ENCODE measurements around the gene ANK2.

Gene ANK2

DNA sequence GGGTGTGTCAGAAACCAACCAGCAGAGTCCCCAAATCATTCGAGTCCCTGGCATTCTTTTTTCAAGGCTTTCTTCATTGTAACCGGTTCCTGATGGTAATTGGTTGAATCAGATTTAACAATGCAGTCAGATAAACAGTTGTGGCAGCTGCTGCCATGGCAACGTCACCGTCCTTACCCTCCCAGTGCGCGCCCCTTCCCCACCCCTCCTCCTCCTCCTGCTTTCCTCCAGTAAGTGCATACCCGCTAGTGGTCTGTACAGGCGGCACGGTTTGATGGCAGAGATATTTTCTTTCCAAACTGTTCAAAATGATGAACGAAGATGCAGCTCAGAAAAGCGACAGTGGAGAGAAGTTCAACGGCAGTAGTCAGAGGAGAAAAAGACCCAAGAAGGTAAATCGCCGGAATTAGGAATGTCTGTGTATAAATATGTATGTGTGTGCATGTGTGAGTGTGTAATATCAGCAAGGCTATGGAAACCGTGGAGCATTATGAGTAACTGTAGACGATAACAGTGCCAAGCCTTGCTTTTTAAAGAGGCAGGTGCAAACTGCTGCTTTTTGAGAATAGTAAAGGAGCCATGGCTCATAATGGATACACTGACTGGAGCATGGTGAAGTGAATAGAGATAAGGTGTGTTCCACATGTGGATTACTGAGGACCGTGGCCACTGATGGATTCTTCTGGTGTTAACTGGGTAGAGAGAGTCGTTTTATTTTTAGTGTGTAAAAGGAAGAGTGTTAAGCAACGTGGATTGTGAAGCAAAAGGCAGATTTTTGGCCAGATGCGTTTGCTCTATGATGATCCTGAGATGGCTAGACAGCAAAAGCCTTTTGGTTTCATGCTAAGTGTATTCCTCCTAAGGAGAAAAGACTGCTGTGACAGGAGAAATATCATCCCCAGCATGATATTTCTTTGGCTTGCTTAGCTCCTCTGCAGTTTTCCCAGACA is at the start of gene ANK2:
Gene ANK2 (plus strand): TSS at position 233 of the 950 bp plus-strand sequence. CDS start 76 bp downstream, at position 309.
- DNase-seq (ENCODE audit: low read depth in 2 of 2) = no peak

DNA sequence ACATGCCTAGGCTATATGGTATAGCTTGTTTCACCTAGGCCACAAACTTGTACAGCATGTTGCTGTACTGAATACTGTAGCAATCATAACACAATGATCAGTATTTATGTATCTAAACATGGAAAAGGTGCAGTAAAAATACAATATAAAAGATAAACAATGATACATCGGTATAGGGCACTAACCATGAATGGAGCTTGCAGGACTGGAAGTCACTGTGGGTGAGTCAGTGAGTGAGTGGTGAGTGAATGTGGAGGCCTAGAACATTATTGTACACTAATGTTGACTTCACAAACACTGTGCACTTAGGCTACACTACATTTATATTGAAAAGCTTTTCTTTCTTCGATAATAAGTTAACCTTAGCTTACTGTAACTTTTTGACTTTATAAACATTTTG is 45.6 kb upstream of the ANK2 start:
- no peak for DNase-seq (ENCODE audit: low read depth in 2 of 2)

DNA sequence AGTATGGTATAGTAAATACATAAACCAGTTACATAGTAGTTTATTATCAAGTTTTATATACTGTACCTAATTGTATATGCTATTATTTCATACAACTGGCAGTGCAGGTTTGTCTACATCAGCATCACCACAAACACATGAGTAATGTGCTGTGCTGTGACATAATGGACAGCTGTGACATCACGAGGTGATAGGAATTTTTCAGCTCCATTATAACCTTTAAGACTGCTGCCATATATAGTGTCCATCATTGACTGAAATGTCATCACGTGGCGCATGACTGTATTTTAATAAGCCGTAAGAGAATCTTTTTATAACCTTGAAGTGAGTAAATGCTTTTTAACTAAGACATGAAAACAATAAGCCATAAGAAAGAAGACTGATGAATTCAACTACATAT is 44.8 kb upstream of the ANK2 start:
- no peak for DNase-seq (ENCODE audit: low read depth in 2 of 2)

DNA sequence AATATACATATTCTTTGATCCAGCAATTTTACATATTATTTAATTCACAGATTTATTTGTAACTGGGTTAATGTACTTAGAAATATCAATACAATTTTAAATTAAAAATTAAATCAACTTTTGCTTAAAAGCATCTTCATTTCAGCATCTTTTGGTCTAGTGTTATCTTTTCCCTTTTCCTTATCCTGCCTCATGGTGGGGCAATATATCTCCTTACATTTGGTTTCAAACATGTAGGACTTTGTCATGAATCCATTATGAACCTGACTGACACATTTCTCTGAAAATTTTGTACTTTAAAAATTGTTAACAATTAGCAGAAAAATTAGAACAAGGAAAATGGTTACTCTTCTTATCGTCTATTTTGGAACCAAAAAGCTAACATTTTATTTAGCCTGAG is 42.8 kb upstream of the ANK2 start:
- DNase-seq (ENCODE audit: low read depth in 2 of 2) = no peak

DNA sequence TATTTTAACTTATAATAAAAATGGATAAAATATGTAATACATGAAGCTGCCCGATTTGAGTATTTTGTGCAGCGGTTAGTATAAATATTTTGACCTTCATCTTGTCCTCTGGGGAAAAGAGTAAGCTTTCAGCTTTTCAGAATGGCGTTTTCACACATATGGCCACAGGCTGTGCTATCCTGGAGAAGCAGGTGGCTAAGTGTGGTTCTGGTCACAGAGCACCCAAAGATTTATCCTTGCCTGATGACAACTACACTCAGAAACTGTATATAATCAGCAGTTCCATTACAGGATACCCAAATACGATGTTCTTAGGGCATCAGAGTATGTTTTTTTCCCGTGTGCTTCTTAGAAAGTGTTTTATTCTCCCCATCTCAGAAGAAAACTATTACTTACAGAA is 42.3 kb upstream of the ANK2 start:
- no peak for DNase-seq (ENCODE audit: low read depth in 2 of 2)

DNA sequence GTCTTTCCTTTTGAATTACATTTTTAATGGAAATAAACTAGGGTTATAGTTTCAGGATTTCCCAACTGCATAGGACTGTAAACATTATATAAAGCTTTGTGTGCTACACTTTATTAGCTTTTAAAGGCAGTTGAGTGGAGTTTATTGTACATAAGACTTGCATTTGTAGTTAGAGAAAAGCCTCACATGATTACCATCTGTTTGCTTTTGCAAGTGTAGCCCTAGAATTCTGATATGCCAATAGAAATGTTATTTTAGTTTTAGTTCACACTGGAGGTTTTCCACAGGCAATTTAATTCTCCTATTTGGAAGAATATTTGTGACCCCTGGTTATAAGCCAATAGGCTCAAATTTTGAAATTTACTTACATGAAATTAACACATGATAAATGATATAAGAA is 41.3 kb upstream of the ANK2 start:
- no peak for DNase-seq (ENCODE audit: low read depth in 2 of 2)

DNA sequence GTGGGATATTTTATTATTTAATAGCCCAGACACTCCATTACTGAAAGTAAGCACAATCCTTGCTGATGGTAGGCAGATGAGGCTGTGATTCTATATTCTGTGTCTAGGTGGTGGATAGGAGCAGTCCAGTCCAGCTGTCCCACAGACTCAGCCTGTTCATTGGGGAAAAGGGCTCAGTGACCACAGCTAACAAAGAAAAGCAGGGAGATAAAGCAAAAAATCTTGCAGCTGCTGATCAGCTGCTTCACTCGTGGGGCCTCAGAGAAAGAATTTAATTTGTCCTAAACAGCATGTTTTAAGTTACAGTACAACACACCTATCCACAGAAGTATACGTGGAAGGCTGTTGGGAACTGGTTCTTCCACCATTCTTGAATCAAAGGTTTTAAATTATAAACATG is 40.7 kb upstream of the ANK2 start:
- DNase-seq (ENCODE audit: low read depth in 2 of 2) = no peak

DNA sequence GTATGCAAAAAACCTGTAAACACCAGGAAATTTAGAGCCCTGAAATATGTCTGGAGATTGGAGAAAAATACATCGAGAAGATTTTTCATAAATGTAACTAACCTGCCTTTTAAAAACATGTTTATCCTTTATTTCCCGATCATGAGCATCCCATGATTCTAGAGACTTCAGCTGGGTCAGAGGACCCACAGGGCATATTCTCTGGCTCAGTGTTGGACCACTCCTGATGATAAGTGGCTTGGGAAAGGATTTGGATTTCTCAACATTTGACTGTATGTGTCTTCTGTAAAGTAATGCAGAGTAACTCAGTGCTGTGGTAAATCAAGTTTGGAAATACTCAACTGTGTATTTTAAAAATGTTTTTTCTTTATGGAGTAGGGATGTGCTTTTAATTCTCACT is 40.0 kb upstream of the ANK2 start:
- no peak for DNase-seq (ENCODE audit: low read depth in 2 of 2)

DNA sequence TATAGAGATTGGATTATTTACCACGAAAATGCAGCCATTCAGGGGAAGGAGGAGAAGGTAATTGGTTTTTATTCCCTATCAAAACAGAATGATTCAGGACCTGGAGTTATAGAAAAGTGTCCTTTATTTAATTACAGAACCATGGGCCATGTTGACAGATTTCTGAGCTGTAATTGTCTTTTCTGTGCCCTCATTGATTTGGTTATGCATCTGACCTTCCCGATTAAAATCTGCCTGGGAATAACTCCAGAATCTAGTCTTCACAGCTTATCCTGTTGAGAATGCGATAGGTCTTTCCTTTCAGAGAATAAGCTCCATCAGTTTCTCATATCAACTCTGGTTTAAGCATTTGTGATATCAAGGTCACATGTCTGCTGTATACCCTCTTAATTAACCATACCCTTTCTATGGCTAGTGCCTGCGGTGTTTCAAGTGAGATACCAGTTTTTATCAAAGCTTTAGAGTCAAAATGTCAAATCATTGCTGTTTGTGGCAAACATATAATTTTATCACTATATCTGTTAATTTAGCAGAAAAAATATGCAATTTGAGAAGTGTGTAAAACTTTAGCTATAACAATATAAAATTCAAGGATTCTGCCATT is 37.2 kb upstream of the ANK2 start:
- DNase-seq (ENCODE audit: low read depth in 2 of 2) = no peak

DNA sequence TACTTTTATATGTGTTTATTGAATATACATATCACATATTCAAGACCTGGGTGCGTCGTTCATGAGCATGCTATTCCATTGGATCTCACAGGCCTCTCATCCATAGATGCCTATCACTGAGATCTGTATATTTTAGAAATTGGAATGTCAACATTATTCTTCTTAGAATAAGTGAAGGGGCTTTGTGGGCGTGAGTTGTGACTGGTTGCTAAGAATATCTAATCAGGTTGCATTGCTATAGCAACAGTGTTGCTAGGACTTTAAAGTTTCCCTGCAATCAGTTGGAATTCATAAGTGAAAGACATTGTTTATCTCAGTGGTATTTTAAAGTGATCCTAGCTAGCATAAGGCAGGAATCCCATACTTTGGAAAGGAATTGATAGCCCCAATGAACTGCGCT is 36.7 kb upstream of the ANK2 start:
- no peak for DNase-seq (ENCODE audit: low read depth in 2 of 2)

DNA sequence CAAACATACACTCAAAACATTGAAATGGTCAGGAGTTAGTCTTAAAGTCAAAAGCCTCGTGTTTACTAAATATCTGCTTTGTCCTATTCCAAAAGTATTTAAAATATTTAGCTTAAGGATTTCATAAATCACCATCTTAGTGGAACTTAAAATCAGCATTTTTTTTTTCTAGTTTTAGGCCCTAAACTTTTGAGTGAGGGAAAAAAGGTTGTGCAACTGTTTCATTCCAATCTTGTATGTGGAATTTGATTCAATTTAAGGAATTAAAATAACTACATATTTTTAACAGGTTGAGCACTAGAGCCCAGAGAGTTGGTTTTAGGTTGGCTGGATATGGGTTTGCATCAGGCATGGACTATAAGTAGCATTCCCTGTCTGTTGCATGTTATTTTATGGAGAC is 35.7 kb upstream of the ANK2 start:
- DNase-seq (ENCODE audit: low read depth in 2 of 2) = peak; percentile 16 to 19

DNA sequence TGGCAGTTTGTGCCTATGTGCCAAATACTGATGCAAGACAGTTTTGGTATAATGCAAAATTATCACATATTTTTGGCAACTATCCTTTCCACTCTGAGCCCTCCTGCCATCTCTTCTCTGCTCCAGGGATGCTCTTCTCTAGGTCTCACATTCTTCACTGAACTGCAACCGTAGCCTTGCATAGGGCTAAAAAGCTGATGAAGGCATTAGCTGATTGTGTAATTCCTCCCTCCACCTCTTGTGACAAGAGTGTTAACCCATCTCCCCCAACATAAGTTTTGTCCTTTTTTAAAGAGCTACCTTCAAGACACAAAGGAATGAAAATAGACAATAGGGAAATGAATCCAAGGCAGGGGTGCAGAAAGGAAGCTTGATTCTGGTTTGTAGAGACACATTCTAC is 33.1 kb upstream of the ANK2 start:
- no peak for DNase-seq (ENCODE audit: low read depth in 2 of 2)

DNA sequence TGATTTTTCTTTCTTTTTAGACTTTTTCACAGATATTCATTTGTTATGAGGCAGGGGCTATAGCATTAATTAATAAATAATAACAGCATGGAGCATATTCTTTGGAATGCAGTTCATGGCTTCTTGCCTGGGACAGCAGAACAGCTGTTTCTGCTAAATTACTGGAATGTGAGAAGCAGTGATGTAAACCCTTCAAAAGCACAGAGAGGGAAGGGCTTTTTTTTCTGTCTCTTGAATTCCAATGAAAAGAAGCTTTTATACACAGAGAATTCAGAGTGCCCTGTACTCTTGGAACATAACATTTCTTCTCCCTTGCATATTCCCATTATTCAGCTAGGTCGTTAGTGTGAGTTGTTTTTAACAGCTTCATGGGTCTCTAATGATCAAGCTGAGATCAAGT is 28.5 kb upstream of the ANK2 start:
- peak; percentile 46 to 49 for DNase-seq (ENCODE audit: low read depth in 2 of 2)

DNA sequence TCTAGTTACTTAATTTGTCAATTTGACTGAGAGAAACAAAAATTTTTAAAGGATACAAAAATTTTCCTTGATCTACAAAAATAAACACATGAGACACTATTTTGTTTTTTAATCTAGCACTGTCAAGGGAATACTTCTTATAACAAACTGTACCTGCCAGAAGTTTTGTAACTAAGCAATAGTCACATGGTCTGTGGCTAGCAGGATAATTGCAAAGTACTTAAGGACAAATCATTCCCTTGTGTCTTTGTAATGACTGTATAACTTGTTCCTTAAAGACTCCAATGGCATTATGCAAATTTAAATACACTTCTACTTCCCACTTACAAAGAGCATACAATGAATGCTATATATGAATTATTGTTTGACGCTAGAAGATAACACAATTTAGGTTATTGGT is 25.1 kb upstream of the ANK2 start:
- DNase-seq (ENCODE audit: low read depth in 2 of 2) = no peak

DNA sequence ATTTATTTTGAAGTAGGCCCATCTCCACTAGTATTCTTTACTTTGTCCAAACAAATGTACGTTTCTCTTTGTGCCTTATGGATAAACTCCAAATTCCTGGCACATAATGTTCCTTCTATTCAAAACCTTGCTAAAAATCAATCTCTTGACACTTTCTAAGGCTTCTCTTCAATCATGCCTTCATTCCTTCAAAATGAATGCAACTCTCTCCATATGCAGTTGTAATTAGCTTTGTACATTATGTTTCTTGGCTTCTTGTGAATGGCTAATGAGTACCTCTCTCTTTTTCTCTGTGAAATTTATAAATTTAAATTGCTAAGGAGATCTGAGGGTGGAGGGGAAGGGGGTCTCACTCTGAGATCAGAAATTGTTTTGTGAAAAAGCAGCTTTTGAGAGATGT is 24.0 kb upstream of the ANK2 start:
- no peak for DNase-seq (ENCODE audit: low read depth in 2 of 2)

DNA sequence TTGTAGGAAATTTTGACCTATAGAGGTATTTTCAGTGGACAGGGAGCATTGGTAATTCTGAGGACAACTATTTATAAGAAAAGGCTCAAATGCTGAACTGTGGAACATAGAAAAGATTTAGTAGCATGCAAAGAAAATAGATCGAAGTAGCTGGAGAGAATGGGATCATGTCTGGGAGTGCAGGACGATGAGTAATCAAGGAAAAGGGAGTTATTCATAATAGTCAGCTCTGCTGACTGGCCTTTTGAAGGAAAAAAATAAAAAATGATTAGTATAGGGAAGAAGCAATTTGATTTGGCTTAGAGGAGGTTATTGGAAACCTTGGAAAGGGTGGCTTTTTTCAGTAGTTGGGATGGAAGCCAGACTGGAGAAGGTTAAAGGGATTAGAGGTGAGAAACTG is 22.9 kb upstream of the ANK2 start:
- peak; percentile 9 to 15 for DNase-seq (ENCODE audit: low read depth in 2 of 2)

DNA sequence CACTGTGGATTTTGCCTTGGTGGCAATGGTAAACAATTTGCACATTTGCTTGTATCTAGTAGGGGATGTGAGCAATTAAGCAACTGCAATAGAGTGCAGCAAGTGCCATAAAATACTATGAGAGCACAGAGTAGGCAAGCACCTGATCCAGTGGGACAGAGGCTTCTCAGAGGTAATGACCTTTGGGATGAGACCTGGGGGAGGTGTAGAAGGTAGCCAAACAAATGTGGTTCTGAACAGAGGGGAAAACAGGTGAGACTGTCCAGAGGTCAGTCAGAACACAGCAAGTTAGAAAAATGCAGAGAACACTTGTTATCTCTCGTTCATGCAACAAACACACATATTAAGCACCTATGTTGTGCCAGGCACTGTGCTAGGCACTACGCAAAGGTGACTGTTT is 21.4 kb upstream of the ANK2 start:
- DNase-seq (ENCODE audit: low read depth in 2 of 2) = no peak

DNA sequence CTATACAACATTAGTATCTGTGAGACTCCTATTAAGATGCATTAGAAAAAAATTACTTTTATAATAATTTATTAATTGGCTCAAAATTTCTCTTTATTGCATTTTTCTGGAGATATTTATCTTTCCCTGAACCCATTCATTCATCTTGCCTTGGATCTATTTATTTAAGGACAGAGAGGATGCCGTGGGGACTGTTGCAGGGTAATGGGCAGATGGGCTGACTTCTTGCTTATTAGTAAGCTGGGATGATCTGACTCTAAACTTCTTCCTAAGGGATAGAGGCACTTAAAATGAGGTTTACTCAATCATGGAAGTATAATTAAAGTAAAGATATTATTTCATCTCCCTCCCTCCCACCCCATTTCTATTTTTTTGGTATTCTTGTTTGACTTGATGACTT is 18.2 kb upstream of the ANK2 start:
- DNase-seq (ENCODE audit: low read depth in 2 of 2) = no peak

DNA sequence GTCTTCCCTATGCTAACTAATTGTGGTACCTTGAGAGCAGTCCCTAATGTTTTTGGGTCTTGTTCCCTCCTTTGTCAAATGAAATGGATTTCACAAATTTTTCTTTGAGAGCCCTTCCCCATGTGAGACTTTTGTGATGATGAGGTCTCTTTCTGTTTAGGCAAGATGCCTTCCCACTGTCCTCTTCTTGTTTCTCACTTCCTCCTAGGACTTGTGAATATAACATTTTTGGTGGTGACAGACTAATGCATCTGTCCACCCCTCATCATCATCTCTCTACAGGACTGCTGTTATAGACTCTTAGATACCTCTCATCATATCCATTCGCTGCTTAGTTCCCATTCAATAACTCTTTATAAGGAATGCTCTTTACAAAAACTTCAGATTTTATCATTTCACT is 8.7 kb upstream of the ANK2 start:
- DNase-seq (ENCODE audit: low read depth in 2 of 2) = no peak

DNA sequence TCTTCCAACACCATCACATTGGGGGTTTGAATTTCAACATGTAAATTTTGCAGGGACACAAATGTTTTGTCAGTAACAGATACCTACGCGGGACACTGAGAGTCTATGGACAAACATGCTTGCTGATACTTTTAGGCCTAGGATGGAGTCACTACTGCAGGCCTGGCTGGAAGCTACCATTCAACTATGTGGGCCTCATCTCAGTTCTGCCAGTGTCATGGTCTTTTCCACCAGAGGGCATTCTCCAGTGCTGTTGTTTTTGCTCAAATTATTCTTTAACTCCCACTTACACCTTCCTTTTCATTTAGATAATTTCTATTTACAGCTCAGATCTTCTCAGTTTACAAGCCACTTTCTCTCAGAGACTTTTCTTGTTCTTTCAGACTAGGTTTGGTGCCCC is 7.0 kb upstream of the ANK2 start:
- no peak for DNase-seq (ENCODE audit: low read depth in 2 of 2)

DNA sequence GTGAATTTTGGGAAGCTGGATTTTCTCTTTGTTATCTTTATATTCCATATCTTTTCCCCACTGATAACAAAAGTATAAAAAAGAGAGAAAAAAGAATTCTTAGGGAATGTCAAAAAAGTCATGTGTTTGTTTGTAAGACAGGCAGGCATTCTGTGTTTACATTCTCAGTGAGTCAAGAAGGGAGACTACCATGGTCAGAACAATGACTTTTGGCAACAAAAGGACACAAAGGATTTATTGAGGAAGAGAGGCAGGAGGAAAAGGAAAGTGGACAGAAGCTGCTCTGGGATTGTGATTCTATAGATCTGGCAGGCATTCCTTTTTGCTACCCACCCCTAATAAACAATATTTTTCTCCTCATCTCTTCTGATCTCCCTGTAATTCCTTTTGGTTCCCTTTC is 5.9 kb upstream of the ANK2 start:
- no peak for DNase-seq (ENCODE audit: low read depth in 2 of 2)

DNA sequence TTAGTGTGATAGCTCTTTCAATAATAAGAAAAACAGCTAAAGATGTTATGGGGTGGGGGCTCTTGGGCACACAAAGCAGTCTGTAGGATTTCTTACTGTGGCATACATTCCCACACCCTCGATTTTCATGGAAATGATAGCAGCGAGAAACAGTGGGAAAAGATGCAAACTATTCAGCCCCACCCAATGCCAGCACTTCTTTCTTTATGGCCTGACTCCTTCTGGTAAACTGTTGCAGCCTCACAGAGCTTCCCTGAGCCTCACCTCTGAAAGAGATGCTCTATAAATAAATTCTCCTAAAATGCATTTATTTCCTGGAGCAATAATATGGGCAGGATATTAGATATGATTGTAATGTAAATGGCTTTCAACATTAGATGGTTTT is 910 bp downstream of the ANK2 start:
- no peak for DNase-seq (ENCODE audit: low read depth in 2 of 2)

DNA sequence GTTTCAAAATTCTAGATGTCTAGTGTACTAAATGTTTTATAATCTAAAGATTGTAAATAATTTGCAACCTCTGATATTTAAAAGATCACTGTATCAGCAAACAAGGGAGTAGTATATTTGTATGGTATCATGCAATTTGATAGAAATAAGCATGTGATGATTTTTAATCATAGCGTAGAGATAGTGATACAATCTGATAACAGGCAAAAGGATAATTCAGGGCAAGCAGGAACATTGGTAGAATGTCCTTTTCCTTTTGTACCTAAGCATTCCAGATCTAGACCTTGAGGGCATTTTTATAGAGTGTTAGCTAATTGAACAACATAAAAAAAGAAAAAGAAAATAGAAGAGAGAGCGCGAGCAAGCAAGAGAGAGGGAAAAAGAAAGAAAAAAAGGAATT is 1.4 kb downstream of the ANK2 start:
- DNase-seq (ENCODE audit: low read depth in 2 of 2) = no peak

DNA sequence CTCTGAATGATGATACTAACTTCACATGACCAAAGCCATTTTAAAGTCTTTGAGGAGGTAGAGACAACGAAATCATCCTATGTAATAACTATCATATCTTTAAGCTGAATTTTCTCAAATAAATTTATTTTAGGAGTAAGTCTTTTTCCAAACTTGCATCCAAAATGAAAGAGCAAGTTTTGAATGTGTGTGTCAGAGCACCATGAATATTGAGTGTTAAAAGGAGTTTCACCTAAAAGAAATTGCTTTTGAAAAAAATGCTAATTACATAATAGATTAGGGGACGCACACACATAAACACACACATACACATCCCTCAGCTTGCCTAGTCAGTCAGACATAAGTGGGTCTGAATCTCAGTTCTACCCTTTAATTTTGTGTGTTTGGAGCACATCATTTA is 1.9 kb downstream of the ANK2 start:
- no peak for DNase-seq (ENCODE audit: low read depth in 2 of 2)

Measured in fibroblast of skin of left quadriceps (primary cell).